ENCODE data around the gene GRXCR1.

GRXCR1 gene

DNA sequence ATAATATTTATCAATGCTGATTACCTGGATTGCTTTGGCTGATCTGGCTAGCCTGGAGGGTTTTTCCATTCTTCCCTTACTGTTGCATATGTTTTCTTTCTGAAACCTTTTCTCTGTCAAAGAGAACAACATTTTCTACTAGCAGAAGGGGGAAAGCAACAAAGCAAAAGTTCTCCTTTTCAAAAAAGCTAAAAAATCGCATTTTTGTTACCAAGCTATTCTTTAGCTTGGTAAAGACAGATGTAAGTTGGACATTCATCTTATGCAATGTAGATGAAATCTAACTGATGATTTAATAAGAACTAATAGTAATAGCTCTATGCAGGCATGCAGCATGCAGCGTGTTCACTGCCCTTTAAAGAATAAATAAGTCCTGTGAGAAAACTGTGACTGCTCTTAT, at the start of gene GRXCR1:
Gene GRXCR1 (plus strand): TSS at position 301 of the 400 bp plus-strand sequence. CDS start 554 bp downstream, outside the sequence.
- no peak for FAIRE-seq

GRCh38 chr4:42843694-42844093, 48.8 kb upstream of the GRXCR1 start:
- no peak for FAIRE-seq
- DNase-seq (ENCODE audit: insufficient read length, low spot score), result no peak

More for the DNA sequence above, at the start of gene GRXCR1:
- DNase-seq (ENCODE audit: insufficient read length, low spot score), result no peak

DNA sequence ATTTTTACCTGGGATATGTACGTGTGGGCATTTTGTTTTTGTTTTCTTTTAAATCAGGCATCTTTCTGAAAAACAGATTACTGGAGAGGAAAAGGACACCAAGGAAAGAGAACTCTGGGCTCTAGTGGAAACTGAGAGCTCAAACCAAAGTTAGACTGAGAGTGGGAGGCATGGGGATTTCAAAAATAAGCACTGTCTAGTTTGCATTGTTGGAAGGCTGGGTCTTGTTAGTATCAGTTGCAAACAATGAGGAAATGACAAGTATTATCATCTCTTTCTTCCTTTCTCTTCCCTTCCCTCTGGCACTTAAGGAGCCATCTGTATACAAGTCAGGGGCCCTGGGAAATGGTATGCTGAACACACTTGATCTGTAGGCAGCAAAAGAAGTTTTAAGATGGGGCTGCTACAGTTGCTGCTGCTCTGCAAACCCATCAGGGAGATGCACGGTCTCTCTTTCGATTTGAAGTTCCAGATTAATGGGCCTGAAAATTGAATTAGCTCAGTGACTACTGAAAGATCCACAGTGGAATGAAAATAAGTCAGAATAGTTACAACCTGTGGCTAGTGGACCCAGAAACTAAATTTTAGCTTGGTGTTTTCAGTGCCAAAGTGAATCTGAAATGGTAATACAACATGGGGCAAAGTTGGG, 48.0 kb upstream of the GRXCR1 start:
- FAIRE-seq (no peak), DNase-seq (ENCODE audit: insufficient read length, low spot score) (no peak)

- DNase-seq (ENCODE audit: insufficient read length, low spot score), result no peak
Observed at GRCh38 chr4:42845586-42845985, 46.9 kb upstream of the GRXCR1 start.

DNA sequence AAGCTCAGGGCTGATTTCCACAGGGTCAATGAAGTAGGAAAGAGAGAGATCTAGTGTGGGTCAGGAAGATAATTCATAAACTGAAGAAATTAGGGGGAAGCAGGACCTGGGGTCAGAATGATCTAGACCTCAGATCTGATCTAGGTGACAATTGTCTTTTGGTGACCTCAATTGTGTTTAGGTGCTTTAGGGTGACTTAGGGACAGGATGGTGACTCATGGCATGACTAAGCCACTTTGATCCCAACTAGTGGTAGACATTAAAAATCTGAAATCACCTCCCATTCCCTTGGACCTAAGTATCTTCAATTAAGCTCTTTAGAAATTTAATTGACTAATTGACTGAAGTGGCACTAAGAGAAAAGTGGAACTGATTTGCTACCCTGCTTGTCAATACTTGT, 36.7 kb upstream of the GRXCR1 start:
- FAIRE-seq, result no peak
- DNase-seq (ENCODE audit: insufficient read length, low spot score), result no peak

More at GRCh38 chr4:42845586-42845985, 46.9 kb upstream of the GRXCR1 start:
- FAIRE-seq, result no peak

GRCh38 chr4:42865572-42866189, 26.8 kb upstream of the GRXCR1 start:
- FAIRE-seq (no peak), DNase-seq (ENCODE audit: insufficient read length, low spot score) (no peak)

DNA sequence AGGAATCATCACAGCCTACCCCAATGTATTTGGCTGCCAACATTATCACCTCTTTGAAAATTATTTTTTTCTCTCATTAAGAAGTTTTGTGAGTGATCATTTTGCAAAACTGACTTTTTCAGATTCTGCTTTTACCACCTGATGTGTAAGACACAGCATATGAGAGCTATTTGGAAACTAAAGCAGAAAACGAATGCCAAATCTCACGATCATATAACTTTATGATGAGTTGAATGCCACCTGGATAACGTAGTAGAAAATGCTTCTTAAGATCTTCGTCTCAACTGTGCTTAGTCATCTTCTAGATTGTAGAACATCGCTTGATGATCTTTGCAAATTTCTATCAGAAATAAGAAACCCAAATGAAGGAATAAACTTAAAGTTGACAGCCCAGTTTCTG, 21.3 kb upstream of the GRXCR1 start:
- no peak for FAIRE-seq
- DNase-seq (ENCODE audit: insufficient read length, low spot score), result no peak

- no peak for DNase-seq (ENCODE audit: insufficient read length, low spot score)
- FAIRE-seq, result no peak
Observed at GRCh38 chr4:42871671-42872290, 20.7 kb upstream of the GRXCR1 start.

DNA sequence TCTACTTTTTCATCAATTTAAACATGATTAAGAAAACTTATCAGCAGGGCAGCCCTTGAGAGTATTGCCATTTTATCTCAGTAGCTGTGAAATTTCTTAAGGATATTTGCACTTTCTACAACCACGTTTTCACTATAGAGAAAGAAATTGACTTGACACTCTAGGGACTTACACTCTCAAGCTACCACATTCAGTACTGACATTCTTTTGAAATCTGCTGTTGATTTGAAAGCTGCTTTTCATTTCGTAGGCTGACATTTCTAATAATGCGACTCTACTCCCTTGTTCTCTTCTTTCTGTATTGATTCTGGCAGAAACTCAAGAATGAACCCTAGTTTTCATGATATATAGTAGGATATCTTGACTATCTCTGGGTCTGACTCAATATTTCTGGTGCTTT, 13.7 kb upstream of the GRXCR1 start:
- no peak for FAIRE-seq

DNA sequence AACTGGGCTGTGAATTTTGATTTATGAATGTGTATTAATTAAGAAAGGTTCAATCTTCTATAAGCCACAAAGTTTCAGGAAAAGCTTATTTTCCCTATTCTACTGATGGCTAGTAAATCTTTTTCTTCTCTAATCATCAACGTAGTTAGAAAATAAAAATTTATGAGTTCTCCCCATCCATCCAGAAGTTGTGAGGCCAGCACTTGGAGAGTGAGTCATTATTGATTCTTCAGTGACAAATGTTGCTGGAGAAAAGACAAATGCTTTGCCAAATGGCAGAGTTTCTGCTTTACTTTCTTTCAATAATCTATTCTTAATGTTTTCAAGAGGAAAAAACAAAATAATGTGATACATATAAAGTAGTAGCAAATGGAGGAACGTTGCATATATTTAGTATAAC, 11.3 kb upstream of the GRXCR1 start:
- DNase-seq (ENCODE audit: insufficient read length, low spot score) (no peak), FAIRE-seq (no peak)

More for the DNA sequence above, 13.7 kb upstream of the GRXCR1 start:
- DNase-seq (ENCODE audit: insufficient read length, low spot score), result no peak

GRCh38 chr4:42891644-42892043, 869 bp upstream of the GRXCR1 start:
- FAIRE-seq, result no peak
- no peak for DNase-seq (ENCODE audit: insufficient read length, low spot score)

DNA sequence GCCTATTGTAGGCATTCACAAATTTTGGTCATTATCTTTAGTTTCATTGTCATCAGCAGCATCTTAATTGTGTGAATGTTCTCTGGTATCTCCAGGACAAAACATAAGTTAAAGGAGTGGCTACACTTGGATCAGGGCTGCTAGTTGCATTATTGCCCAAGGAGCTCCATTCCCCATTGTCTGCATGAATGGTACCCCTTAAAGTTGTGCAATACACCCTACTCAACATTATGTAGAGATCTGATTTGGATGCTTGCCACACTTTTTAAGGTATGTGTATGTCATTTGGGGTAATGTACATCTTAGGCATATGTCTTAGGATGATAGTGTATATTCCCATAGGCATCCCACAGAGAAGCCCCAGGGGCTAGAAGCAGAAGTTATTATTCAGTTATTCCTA, 2.9 kb downstream of the GRXCR1 start:
- DNase-seq (ENCODE audit: insufficient read length, low spot score), result no peak
- FAIRE-seq, result no peak

DNA sequence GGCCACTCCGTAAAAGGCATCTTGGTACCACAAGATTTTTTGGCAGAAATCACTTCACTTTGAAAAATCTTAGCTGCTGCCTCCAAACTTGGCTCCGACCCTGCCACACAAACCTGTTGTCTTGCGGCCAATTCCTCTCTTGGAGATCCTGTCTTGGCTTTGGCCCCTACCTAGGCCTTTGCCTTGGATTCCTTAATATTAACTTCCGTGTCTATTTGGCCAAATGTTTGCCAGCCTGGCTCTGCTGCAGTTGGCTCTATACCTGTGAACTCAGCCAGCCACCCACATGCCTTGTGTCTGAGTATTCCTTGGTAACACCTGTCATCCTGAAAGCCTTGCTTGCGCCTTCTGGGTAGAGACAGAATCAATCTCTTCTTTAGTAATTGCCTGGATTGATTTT, 12.5 kb downstream of the GRXCR1 start:
- no peak for FAIRE-seq

GRCh38 chr4:42905591-42905990, 13.1 kb downstream of the GRXCR1 start:
- DNase-seq (ENCODE audit: insufficient read length, low spot score) (no peak), FAIRE-seq (no peak)

More for the DNA sequence above, 12.5 kb downstream of the GRXCR1 start:
- DNase-seq (ENCODE audit: insufficient read length, low spot score), result no peak

DNA sequence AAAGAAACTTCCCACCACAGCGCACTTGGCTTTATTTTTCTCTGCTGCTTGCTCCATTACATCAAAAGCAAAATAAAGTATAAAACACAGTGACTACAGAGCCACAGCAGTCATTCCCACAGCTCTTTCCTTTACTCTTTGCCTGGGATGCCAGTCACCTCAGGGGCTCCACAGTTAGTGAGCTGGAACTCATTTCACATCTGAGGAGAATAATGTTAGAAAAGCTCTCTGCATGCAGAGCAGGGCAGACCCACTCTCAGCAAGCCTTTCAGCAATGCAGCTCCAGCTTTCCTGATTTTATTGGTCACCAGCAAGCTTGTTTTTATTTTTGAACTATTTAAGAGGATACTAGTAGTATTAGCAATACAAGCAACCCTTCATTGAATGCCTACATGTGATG, 13.8 kb downstream of the GRXCR1 start:
- no peak for FAIRE-seq
- DNase-seq (ENCODE audit: insufficient read length, low spot score), result no peak

DNA sequence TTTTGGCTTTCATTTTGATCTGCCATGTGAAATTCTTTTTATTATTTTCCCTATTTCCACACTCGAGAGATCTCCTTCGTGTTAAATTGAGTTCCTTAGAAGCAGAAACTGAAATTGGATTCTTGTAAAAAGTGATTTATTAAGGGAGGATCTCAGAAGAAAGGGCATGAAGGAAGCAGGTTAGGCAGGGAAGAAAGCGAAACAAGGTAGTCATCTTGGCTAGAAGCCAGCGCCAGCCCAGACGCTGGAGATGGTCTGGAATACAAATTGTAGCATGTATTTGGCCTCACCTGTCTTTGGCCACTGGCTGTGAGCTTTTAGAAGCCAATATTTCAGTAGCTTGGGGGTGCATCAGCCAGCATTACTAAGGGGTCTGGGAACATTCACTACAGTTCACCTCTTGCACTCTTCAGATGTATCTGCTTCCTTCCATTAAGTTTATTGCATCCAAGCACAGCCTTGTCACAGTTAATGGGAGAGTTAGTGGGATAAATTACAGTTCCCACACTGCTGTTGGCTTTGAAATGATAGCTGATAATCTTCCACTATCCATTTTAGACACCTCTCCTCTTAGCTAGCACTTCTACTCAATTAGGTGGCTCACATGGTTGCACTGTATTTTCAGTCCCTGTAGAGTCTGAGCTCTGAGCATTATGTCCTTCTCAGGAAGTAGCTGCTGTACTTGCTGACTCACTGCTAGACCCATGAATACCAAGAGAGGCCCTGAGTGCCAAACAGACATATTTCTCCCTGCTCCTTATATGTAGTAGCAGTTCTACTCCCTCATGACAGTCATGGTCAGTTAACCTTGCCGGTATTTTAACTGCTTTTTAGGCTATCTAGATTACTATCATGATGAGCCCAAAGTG, 14.6 kb downstream of the GRXCR1 start:
- FAIRE-seq (no peak), DNase-seq (ENCODE audit: insufficient read length, low spot score) (no peak)

DNA sequence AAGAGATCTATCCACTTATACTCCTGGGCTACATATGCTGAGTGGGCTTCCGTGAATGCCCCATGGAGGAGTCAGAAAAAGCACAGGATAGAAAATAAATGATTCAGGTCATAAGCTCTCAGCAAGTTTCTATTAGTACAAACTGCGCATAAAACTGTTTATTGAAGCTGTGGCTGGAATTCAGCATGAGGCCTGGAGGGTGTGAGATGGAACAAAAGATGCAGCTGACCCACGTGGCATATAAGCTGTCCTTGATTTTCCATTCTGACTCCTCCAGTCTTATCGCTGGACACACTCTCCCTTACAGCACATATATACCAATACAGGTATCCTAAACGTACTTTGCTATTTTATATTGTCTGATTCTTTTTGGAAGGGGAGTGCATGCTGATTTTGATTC, 17.9 kb downstream of the GRXCR1 start:
- DNase-seq (ENCODE audit: insufficient read length, low spot score) (no peak), FAIRE-seq (no peak)

- no peak for DNase-seq (ENCODE audit: insufficient read length, low spot score)
- FAIRE-seq, result no peak
Observed at GRCh38 chr4:42914937-42915336, 22.4 kb downstream of the GRXCR1 start.

GRCh38 chr4:42915484-42915883, 23.0 kb downstream of the GRXCR1 start:
- no peak for FAIRE-seq

GRCh38 chr4:42917296-42917695, 24.8 kb downstream of the GRXCR1 start:
- no peak for FAIRE-seq
- no peak for DNase-seq (ENCODE audit: insufficient read length, low spot score)

More at GRCh38 chr4:42915484-42915883, 23.0 kb downstream of the GRXCR1 start:
- no peak for DNase-seq (ENCODE audit: insufficient read length, low spot score)

- DNase-seq (ENCODE audit: insufficient read length, low spot score) (no peak), FAIRE-seq (no peak)
Observed at GRCh38 chr4:42923431-42923830, 30.9 kb downstream of the GRXCR1 start.
